ENCODE measurements around the gene BRSK1.

BRSK1 gene

GRCh38 chr19:55283548-55284377, at the start of gene BRSK1:
Gene BRSK1 (plus strand): TSS chr19:55283997. CDS start chr19:55284443, 446 bp downstream.
- DNase-seq (ENCODE audit: low read depth): peak; percentile 14

- no peak for DNase-seq (ENCODE audit: low read depth)
These were observed 45.8 kb upstream of the BRSK1 start for GRCh38 chr19:55238030-55238429.

DNA sequence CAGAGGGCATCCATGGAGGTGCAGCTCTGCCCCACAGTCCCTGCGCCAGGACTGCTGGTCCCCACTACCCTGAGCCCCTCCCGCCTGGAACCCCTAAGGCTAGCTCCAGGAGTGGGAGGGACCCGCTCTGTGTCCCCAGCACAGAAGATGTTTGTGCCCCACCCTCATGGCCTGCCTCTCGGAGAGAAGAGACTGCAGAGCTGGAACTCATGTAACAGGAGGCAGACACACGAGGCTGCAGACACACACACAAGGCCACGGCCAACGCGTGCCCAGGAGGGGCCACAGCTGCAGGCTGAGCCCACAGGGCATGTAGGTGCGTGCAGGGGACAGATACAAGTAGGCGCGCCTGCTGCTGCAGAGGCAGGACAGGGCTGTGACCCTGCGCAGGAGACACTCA, 44.8 kb upstream of the BRSK1 start:
- DNase-seq (ENCODE audit: low read depth): no peak

GRCh38 chr19:55240713-55241020, 43.1 kb upstream of the BRSK1 start:
- DNase-seq (ENCODE audit: low read depth): no peak

- no peak for DNase-seq (ENCODE audit: low read depth)
These were observed 42.5 kb upstream of the BRSK1 start for GRCh38 chr19:55241143-55241934.

DNA sequence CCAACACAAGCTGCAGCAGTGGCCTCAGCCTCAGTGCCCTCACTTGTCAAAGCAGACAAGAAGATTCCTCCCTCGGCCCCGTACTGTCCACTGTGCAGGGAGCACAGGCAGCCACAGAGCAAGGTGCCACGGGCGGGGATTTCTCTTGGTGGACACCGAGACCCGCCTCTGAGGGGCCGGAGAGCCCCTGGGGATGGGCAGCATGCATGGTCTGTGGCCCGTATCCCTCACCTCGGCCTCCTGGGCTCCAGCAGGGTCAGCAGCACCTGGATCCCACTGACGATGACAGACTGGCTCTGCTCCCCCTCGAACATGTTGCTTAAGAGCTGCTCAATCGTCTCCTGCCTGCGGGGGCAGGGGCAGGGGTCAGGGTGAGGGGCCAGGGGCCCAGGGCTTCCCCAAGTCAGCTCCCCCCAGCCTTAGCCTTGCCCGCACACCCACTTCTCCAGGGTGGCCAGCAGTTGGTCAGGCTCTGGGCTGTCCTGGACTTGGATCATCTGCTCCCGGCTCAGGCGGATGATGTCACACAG, 41.8 kb upstream of the BRSK1 start:
- no peak for DNase-seq (ENCODE audit: low read depth)

DNA sequence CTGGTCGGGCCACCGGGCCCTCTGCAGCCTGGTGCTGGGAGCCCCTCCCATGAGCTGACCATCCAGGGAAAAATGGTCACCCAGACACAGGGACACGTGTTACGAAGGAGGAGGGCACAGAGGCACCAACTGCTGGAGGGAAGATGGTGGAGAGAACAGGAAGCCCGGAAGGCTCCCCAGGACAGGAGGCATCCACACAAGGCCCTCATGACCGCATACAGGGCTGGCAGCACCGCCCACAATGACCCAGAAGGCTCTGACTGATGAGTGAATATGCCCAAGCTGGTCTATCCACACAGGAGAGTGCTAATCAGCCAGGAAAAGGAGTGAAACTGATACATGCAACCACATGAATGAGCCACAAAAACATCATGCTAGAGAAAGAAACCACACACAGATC, 41.3 kb upstream of the BRSK1 start:
- DNase-seq (ENCODE audit: low read depth): no peak

DNA sequence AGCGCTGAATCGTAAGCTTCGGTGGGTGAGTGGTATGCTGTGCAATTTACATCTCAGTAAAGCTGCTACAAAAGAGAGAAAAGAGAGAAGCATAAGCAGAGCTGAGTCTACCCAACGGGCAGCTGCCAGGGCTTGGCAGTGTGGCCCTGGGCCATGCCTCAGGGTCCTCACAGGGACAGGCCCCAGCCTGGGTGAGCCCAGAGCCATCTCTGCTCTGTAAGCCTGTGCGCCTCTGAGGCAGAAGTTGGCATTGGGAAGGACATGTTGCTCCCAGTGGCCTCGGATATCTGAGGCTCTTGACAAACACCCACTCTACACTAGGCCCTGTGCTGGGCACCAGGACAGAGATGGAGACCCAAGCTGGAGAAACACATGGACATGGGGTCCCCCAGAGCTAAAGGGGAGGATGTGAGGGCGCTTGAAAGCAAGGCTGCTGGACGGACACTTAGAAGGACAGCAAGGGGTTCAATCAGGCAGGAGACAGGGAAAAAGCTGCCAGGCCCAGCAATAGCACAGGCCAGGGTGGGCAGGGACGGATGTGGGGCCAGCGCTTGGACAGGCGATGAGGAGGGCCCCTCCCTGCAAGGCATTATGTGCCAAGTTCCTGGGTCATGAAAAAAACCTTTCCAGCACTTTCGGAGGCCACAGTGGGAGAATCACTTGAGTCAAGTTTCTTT, 39.7 kb upstream of the BRSK1 start:
- DNase-seq (ENCODE audit: low read depth): no peak

DNA sequence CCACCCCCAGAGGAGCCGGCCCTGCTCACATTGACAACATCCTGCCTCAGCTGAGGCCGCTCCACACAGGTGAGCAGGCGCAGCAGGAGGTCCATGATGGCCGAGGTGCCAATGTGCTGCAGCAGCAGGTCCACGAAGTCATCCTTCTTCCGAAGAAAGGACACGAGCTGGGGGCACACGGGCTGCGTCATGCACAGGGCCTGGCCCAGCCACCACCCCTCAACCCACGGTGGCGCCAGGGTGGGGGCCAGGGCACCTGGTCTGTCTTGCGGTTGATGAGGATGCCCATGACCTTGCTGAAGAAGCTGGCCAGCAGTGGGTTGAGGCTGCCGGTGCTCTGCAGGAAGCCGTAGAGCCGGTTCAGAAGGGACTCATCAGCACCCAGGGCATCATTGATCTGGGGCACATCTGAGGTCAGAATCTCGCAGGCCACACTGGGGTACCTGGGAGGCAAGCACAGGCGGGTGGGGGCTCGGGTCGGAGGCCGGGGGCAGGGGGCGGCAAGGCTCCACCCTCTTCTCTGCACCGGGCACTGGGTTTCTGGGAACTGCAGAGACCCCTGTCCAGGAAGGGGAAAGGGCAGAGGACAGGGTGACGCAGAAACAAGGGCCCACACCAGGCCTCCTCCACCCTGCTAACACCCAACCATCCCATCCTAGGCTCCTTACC, 38.4 kb upstream of the BRSK1 start:
- no peak for DNase-seq (ENCODE audit: low read depth)

- DNase-seq (ENCODE audit: low read depth): no peak
These were observed 37.0 kb upstream of the BRSK1 start for GRCh38 chr19:55246462-55247451.

DNA sequence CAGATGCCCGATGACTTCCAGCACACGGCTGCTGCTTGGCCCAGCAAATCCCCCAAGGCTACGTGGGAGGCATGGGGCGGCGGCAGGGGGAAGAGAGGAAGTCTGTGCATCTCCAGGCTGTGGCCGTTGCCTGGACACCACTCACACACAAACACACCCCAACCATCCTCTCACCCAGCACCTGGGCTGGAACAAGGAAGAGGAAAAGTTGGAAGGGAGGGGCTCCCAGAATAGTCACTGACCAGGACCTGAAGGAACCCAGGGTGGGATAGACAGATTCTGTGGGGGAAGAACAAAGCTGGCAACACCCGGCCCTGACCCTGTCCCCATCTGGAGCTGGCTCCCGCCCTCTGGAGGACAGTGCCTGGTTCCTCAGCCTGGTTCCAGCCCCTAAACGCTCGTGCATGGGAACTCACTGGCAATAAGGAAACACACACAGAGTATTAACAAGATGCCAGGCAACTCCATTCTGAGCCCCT, 36.1 kb upstream of the BRSK1 start:
- DNase-seq (ENCODE audit: low read depth): no peak

DNA sequence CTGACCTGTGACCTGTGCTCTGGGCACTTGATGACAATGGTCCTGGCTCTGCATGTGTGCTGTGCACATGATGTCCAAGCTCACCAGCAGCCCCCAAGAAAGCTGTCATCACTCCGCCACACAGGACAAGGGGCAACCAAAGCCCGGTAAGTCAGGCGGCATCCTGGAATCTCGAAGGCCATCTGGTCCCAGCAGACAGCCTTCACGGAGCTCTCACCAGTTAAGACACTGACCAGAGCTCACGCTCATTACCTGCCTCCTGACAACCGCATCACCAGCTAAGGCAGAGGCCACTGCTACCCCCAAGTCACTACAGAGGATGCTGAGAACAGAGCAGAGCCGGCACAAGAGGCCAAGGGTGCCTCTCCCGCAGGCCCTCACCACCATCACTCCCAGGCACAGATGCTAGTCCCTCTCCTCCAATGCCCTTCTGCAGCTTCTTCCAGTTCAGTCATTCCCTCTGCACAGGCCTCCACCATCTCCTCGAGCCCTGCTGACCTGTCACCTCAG, 35.6 kb upstream of the BRSK1 start:
- DNase-seq (ENCODE audit: low read depth): no peak

DNA sequence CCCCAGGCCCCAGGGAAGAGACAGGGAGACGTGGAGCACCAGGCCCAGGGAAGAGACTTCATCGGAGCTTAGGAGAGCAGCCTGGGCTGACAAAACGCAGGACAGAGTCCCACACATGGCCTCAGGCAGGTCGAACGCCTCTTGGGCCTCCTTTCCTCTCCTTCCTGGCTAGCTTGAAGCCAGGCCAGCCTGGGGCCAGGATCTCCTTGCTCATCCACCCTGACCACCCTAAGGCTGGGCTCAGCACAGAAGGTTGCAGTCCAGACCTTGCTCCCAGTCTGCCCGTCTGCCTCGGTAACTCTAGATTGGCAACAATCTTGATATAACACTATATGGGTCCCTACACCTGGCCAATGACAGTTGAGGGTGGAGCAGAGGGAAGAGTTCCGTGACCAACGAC, 35.1 kb upstream of the BRSK1 start:
- no peak for DNase-seq (ENCODE audit: low read depth)

- DNase-seq (ENCODE audit: low read depth): no peak
These were observed 34.0 kb upstream of the BRSK1 start for GRCh38 chr19:55249841-55250240.

- no peak for DNase-seq (ENCODE audit: low read depth)
These were observed 33.3 kb upstream of the BRSK1 start for GRCh38 chr19:55250262-55251036.

GRCh38 chr19:55251341-55252081, 32.3 kb upstream of the BRSK1 start:
- no peak for DNase-seq (ENCODE audit: low read depth)

GRCh38 chr19:55252760-55253663, 30.8 kb upstream of the BRSK1 start:
- no peak for DNase-seq (ENCODE audit: low read depth)

Measured in stimulated activated CD8-positive, alpha-beta memory T cell treated with anti-CD3 and anti-CD28 coated beads, Interleukin-12 subunit alpha, Interleukin-12 subunit beta, amount 100 ng/mL, for 1 hour (primary cell).